ENCODE data around the gene PPP1CC.

GRCh38 chr12:110720516-110720915 is 22.2 kb downstream of the PPP1CC start:
- TF ChIP-seq CTCF (conservative IDR thresholded peaks at IDR 0.05; ENCODE audit: low read depth, low read length) (no peak), USF2 (IDR thresholded peaks at IDR 0.05; ENCODE audit: low read depth, low read length) (no peak), RAD21 (IDR thresholded peaks at IDR 0.05; ENCODE audit: low read length) (no peak), RFX5 (IDR thresholded peaks at IDR 0.05; ENCODE audit: low read depth, low read length) (no peak), FOS (IDR thresholded peaks at IDR 0.05; ENCODE audit: low read depth, low read length) (no peak), MAZ (IDR thresholded peaks at IDR 0.05; ENCODE audit: borderline replicate concordance, low read depth, low read length) (no peak), POLR2A (IDR thresholded peaks at IDR 0.05; ENCODE audit: low read depth, low read length) (no peak), NFE2L2 (IDR thresholded peaks at IDR 0.05; ENCODE audit: low read depth, low read length) (no peak), BHLHE40 (IDR thresholded peaks at IDR 0.05; ENCODE audit: low read depth, low read length) (no peak), CEBPB (IDR thresholded peaks at IDR 0.05; ENCODE audit: low read depth, low read length) (no peak), SMC3 (IDR thresholded peaks at IDR 0.05; ENCODE audit: low read depth, low read length) (no peak), ELK1 (IDR thresholded peaks at IDR 0.05; ENCODE audit: borderline replicate concordance, low read depth, low read length) (no peak), MAFK (IDR thresholded peaks at IDR 0.05; ENCODE audit: low read depth, low read length) (no peak)
